Neural cell (in vitro differentiated cells): Measurements from ENCODE around the gene SRCAP.

Experiments
- EP300 ChIP-seq: fragments of 450-650 bp; conservative IDR thresholded peaks from 2 replicates; pipeline ENCODE4 v1.6.1; 2014; ENCODE audit warnings: antibody characterized with exemption, mild to moderate bottlenecking, moderate library complexity; ENCODE audit not compliant: poor library complexity, severe bottlenecking
- EZH2 ChIP-seq: fragments of 200-600, 300-800 bp; shearing (Covaris generic), sonication (generic); IDR thresholded peaks from 2 replicates; pipeline ENCODE4 v1.6.1; 2014; ENCODE audit warnings: antibody characterized with exemption, low read length, borderline replicate concordance, mild to moderate bottlenecking; ENCODE audit not compliant: insufficient read depth, poor library complexity, severe bottlenecking
- MXI1 ChIP-seq: fragments of 450-650 bp; conservative IDR thresholded peaks from 2 replicates; pipeline ENCODE4 v1.6.1; 2014; ENCODE audit warnings: antibody characterized with exemption, mild to moderate bottlenecking; ENCODE audit not compliant: poor library complexity, severe bottlenecking
- RAD21 ChIP-seq: fragments of 450-650 bp; conservative IDR thresholded peaks from 2 replicates; pipeline ENCODE4 v1.6.1; 2014; ENCODE audit warnings: antibody characterized with exemption, mild to moderate bottlenecking, moderate library complexity
- TAF1 ChIP-seq: IDR thresholded peaks from 2 replicates; pipeline ENCODE4 v1.6.1; 2012; ENCODE audit warnings: low read depth
- TF ChIP-seq, protein P1 (sequence below): fragments of 450-650 bp; IDR thresholded peaks from 2 replicates; pipeline ENCODE4 v1.5.1; 2014; ENCODE audit warnings: antibody characterized with exemption, mild to moderate bottlenecking, moderate library complexity; ENCODE audit not compliant: poor library complexity, severe bottlenecking

GRCh38 chr16:30656388-30656787 is 42.6 kb upstream of the SRCAP start:
- TF ChIP-seq TAF1, result no peak
- no peak for TF ChIP-seq EZH2
- TF ChIP-seq, protein P1, sequence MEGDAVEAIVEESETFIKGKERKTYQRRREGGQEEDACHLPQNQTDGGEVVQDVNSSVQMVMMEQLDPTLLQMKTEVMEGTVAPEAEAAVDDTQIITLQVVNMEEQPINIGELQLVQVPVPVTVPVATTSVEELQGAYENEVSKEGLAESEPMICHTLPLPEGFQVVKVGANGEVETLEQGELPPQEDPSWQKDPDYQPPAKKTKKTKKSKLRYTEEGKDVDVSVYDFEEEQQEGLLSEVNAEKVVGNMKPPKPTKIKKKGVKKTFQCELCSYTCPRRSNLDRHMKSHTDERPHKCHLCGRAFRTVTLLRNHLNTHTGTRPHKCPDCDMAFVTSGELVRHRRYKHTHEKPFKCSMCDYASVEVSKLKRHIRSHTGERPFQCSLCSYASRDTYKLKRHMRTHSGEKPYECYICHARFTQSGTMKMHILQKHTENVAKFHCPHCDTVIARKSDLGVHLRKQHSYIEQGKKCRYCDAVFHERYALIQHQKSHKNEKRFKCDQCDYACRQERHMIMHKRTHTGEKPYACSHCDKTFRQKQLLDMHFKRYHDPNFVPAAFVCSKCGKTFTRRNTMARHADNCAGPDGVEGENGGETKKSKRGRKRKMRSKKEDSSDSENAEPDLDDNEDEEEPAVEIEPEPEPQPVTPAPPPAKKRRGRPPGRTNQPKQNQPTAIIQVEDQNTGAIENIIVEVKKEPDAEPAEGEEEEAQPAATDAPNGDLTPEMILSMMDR, result no peak
- TF ChIP-seq RAD21, result no peak
- TF ChIP-seq EP300, result no peak
- TF ChIP-seq MXI1, result no peak
